HepG2 (cell line): Measurements from ENCODE around the gene SEMA6B. TPM values are rescaled to one million over a fixed set of nuclear protein-coding genes. Genes with fewer than 3 reads are reported as not detected.
A peak's percentile ranks its signal among the peaks of the same experiment; 100 is the strongest.

Experiments
- ATAC-seq: fragments of 200-7000 bp; cut with Tn5 transposase; 3 replicates; pipeline ENCODE4 v1.9.1; 2020; ENCODE audit warnings: mild to moderate bottlenecking, moderate library complexity
- BruUV-seq: library from RNA; stranded (reverse); fragments of 400-500 nt; replicated peaks from 2 replicates; lab custom pipeline; 2021; lab: Mats Ljungman, UMichigan
- CTCF ChIA-PET: fragments of 300-600 bp; formaldehyde crosslinking; extraction: SDS; loops from one replicate; lab custom pipeline; 2021; ENCODE audit warnings: low total read pairs, inconsistent platforms, low intra/inter-chr PET ratio; lab: Yijun Ruan, JAX
- POLR2A ChIA-PET: fragments of 350-600 bp; sonication (Branson Sonifier 250); formaldehyde crosslinking; loops from one replicate; lab custom pipeline; 2020; ENCODE audit warnings: antibody characterized with exemption, inconsistent platforms; lab: Yijun Ruan, JAX
- DNase-seq: peaks from one replicate; pipeline ENCODE4 v3.0.0-alpha.2; 2015; ENCODE audit warnings: low spot score
- FAIRE-seq: peaks from 3 replicates; lab custom pipeline; 2011; peaks lifted over from hg19 to GRCh38; lab: Jason Lieb, UNC
- H2AFZ ChIP-seq: one replicate; pipeline ENCODE4 v1.6.1; 2011; ENCODE audit warnings: low read length, inconsistent platforms
- H3K27ac ChIP-seq: fragments of 300-600 bp; 3 replicates; pipeline ENCODE4 v1.8.0; 2011; ENCODE audit warnings: mixed run types, mild to moderate bottlenecking, mixed read lengths, low read length, inconsistent platforms; ENCODE audit not compliant: insufficient read depth; ENCODE audit errors: extremely low read length
- H3K27me3 ChIP-seq, 2 experiments: fragments of 200-600 bp in 1 of 2; 2 replicates in 1 of 2; 3 replicates in 1 of 2; pipeline versions ENCODE4 v1.6.0 to v1.8.0; 2011; ENCODE audit warnings: low read length in 2 of 2, mild to moderate bottlenecking in 2 of 2, moderate library complexity in 2 of 2, inconsistent platforms in 1 of 2; ENCODE audit not compliant: insufficient read depth in 2 of 2, control insufficient read depth in 1 of 2
- H3K36me3 ChIP-seq, 2 experiments: fragments of 200-600 bp in 1 of 2; replicated peaks in 1 of 2; 2 replicates in 1 of 2; 3 replicates in 1 of 2; pipeline versions ENCODE4 v1.5.1 to v1.8.0; 2011; ENCODE audit warnings: low read length in 2 of 2, inconsistent platforms in 1 of 2; ENCODE audit not compliant: insufficient read depth in 2 of 2, control insufficient read depth in 1 of 2
- H3K4me1 ChIP-seq: 2 replicates; pipeline ENCODE4 v1.5.1; 2012; ENCODE audit warnings: low read length, inconsistent platforms; ENCODE audit not compliant: insufficient read depth
- H3K4me2 ChIP-seq: 2 replicates; pipeline ENCODE4 v1.6.0; 2011; ENCODE audit warnings: low read depth, low read length, inconsistent platforms
- H3K4me3 ChIP-seq, 3 experiments: fragments of 200-600 bp in 1 of 3; sonication (generic), shearing (Covaris generic) in 1 of 3; replicated peaks in 1 of 3; 2 replicates each; pipeline ENCODE4 v1.5.1; 2011 to 2016; ENCODE audit warnings: low read length in 3 of 3, inconsistent platforms in 2 of 3, low read depth in 2 of 3, mild to moderate bottlenecking in 2 of 3, control low read depth in 1 of 3, mixed read lengths in 1 of 3; ENCODE audit not compliant: insufficient read depth in 1 of 3
- H3K79me2 ChIP-seq: one replicate; pipeline ENCODE4 v1.6.1; 2011; ENCODE audit warnings: low read length, inconsistent platforms; ENCODE audit not compliant: insufficient read depth
- H3K9ac ChIP-seq: 2 replicates; pipeline ENCODE4 v1.6.0; 2011; ENCODE audit warnings: mild to moderate bottlenecking, low read depth, low read length, inconsistent platforms; ENCODE audit not compliant: insufficient read depth
- H3K9me3 ChIP-seq: 2 replicates; pipeline ENCODE4 v1.5.1; 2012; ENCODE audit warnings: mild to moderate bottlenecking, low read length
- H4K20me1 ChIP-seq: 2 replicates; pipeline ENCODE4 v1.6.0; 2011; ENCODE audit warnings: inconsistent platforms, mild to moderate bottlenecking, low read length, moderate library complexity; ENCODE audit not compliant: insufficient read depth
- ZMYM3 ChIP-seq: sonication (generic); formaldehyde crosslinking; IDR thresholded peaks from 2 replicates; pipeline ENCODE4 v1.5.1; 2020; ENCODE audit warnings: mild to moderate bottlenecking, missing genetic modification reagents
- ZNF121 ChIP-seq: sonication (generic); formaldehyde crosslinking; IDR thresholded peaks from 2 replicates; pipeline ENCODE4 v1.5.0; 2020; ENCODE audit warnings: mild to moderate bottlenecking, missing genetic modification reagents
- WGBS: methylation state at CpG from one replicate; pipeline ENCODE4 v1.1.6; 2017; ENCODE audit warnings: low lambda C conversion rate; 5-methylcytosine and 5-hydroxymethylcytosine counted together
- in situ Hi-C: cut with HindIII; loops from 2 replicates; pipeline ENCODE4 v1.10.0; 2017; ENCODE audit warnings: low pct_unique_long_range_greater_than_20kb; ENCODE audit not compliant: extremely low pct_ligation_motif_present
- intact Hi-C: fragments of 100-400 bp; cut with micrococcal nuclease; formaldehyde crosslinking; loops from one replicate; pipeline ENCODE4 v1.10.0; 2022; ENCODE audit not compliant: unreplicated experiment
- polyA plus RNA-seq, 8 experiments: library from polyadenylated mRNA; depleted of rRNA in 3 of 8; stranded (reverse) in 7 of 8; unstranded in 1 of 8; fragments of >200 nt; fragmentation: Illumina TruSeq in 4 of 8; extraction: Trizol in 4 of 8; gene quantifications; 2 replicates each; pipeline versions ENCODE4 v1.2.1 to v1.2.3, GENCODE V29; 2011 to 2016; ENCODE audit warnings: low read depth in 4 of 8, missing spikeins in 1 of 8, mixed read lengths in 1 of 8; ENCODE audit not compliant: insufficient read depth in 1 of 8
- total RNA-seq, 5 experiments: library from RNA; depleted of rRNA; stranded (reverse); fragments of >200 nt; fragmentation: Illumina TruSeq; extraction: Trizol; gene quantifications; 2 replicates each; pipeline ENCODE4 v1.2.3, GENCODE V29; 2016; ENCODE audit warnings: low read depth in 1 of 5
- TF ChIP-seq, protein P1 (sequence below): sonication (generic); formaldehyde crosslinking; conservative IDR thresholded peaks from 2 replicates; pipeline ENCODE4 v1.5.0; 2020; ENCODE audit warnings: missing genetic modification reagents

SEMA6B gene
- total and polyA plus RNA-seq, 2 of the 13 experiments (the other 11 are each of a cell fraction or from before 2014, with no cell fraction given) = 45.5 to 67.1 TPM

DNA sequence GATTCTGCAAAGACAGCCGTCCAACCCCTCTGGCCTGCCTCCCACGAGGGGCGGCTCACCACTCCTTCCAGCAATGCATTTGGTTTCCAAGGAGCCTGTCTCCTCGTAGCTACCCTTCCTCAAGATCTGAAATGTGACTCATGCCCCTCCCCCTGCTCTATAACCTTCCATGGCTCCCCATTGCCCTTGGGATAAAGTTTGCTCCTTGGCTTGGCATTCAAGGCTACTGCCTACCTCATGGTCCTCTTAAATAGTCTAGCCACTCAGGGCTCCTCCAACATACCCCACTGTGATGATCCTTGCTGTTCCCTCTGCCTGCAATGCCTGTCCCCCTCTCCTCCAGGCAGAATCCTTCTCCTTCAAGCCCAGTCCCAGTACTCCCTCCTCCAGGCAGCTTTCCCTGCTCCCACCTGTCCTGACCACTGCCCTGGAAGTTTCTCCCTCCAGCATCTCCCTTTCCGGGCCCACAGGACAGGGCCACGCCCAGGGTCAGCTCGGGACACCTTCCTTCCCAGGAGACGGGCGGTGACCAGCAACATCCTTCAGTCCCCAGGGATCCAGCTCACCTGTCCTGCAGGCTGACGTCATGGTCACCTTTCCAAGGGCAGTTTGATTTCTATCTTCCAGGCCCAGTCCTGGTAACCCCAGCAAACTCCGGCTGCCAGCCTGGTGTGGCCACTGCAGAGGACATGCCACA, 19.2 kb upstream of the SEMA6B start:
- H2AFZ ChIP-seq = no peak overlapping the region
- no peak overlapping the region for H3K27ac ChIP-seq
- H3K4me1 ChIP-seq = peaks cover 73% of the 10 kb centered on the region
- POLR2A ChIA-PET = interaction anchor here (1.4 kb wide), 1 partner anchor 11 kb away, joined by 3 read pairs; no protein-coding TSS in a partner anchor
- H3K79me2 ChIP-seq = peaks cover 63% of the 10 kb centered on the region
- H3K36me3 ChIP-seq = peaks cover 1 to 10% of the 10 kb centered on the region in 2 experiments; a peak in 3 of 5 replicates
- TF ChIP-seq ZMYM3 (CRISPR knock-in tag) (peak; percentile 86), ZNF121 (peak; percentile 71)
- TF ChIP-seq, protein P1, sequence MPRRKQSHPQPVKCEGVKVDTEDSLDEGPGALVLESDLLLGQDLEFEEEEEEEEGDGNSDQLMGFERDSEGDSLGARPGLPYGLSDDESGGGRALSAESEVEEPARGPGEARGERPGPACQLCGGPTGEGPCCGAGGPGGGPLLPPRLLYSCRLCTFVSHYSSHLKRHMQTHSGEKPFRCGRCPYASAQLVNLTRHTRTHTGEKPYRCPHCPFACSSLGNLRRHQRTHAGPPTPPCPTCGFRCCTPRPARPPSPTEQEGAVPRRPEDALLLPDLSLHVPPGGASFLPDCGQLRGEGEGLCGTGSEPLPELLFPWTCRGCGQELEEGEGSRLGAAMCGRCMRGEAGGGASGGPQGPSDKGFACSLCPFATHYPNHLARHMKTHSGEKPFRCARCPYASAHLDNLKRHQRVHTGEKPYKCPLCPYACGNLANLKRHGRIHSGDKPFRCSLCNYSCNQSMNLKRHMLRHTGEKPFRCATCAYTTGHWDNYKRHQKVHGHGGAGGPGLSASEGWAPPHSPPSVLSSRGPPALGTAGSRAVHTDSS (CRISPR knock-in tag) = no peak
- no peak for ATAC-seq
- in situ Hi-C loops = loop anchor here (5.0 kb wide), 1 partner anchor 59 kb away; the partner anchor contains the start of gene TNFAIP8L1
- CTCF ChIA-PET = interaction anchor here (0.7 kb wide), 1 partner anchor 55 kb away, joined by 3 read pairs; no protein-coding TSS in a partner anchor
- no peak for FAIRE-seq
- intact Hi-C loops = no loop called here
- no TSS peak for BruUV-seq
- no peak overlapping the region for H3K4me3 ChIP-seq
- no peak overlapping the region for H3K9ac ChIP-seq
- no peak overlapping the region for H3K4me2 ChIP-seq
- H3K9me3 ChIP-seq = no peaks in the 10 kb centered on the region
- no peak for DNase-seq
- 93% methylated on average over 10 of the region's 11 CpGs for WGBS
- H3K27me3 ChIP-seq = no peaks in the 10 kb centered on the region
- peaks cover 44% of the 10 kb centered on the region for H4K20me1 ChIP-seq
